ENCODE measurements around the gene WNT3A.
A peak's percentile ranks its signal among the peaks of the same experiment; 100 is the strongest.

Gene WNT3A

GRCh38 chr1:228098323-228098931 is 91.6 kb downstream of the WNT3A start:
- H3K4me3 ChIP-seq (ENCODE audit: low read depth, low read length): no peak overlapping the region
- no peak overlapping the region for H3K27ac ChIP-seq (ENCODE audit: extremely low read depth, low read depth, low read length)
- ChIA-PET POLR2A (interaction anchor here (0.9 to 4.5 kb wide), 3 partner anchors 11 to 99 kb away, joined by 3 to 21 read pairs (median 4); partner anchors contain the start of gene ARF1), CTCF (interaction anchor here (0.6 to 4.3 kb wide), 3 partner anchors 20 to 99 kb away, joined by 3 to 20 read pairs (median 3); no protein-coding TSS in a partner anchor)
- no peak for TF ChIP-seq ZNF114 (tag by site-specific recombination; IDR thresholded peaks at IDR 0.05)
- TF ChIP-seq, protein P1, sequence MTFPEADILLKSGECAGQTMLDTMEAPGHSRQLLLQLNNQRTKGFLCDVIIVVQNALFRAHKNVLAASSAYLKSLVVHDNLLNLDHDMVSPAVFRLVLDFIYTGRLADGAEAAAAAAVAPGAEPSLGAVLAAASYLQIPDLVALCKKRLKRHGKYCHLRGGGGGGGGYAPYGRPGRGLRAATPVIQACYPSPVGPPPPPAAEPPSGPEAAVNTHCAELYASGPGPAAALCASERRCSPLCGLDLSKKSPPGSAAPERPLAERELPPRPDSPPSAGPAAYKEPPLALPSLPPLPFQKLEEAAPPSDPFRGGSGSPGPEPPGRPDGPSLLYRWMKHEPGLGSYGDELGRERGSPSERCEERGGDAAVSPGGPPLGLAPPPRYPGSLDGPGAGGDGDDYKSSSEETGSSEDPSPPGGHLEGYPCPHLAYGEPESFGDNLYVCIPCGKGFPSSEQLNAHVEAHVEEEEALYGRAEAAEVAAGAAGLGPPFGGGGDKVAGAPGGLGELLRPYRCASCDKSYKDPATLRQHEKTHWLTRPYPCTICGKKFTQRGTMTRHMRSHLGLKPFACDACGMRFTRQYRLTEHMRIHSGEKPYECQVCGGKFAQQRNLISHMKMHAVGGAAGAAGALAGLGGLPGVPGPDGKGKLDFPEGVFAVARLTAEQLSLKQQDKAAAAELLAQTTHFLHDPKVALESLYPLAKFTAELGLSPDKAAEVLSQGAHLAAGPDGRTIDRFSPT (tag by site-specific recombination; IDR thresholded peaks at IDR 0.05): peak; percentile 18; the same call in 1 of the 2 replicates
- TF ChIP-seq KLF7 (tag by site-specific recombination; IDR thresholded peaks at IDR 0.05; ENCODE audit: borderline replicate concordance): 0 out of 2 replicates have a peak, but pooled peaks have one; percentile 61
- no peak for TF ChIP-seq ZNF274 (IDR thresholded peaks at IDR 0.05; ENCODE audit: low read length)
- no peak for TF ChIP-seq ZNF274 (tag by site-specific recombination; IDR thresholded peaks at IDR 0.05; ENCODE audit: borderline replicate concordance)
- no peak for TF ChIP-seq ZNF155 (tag by site-specific recombination; IDR thresholded peaks at IDR 0.05)
- TF ChIP-seq, protein P2, sequence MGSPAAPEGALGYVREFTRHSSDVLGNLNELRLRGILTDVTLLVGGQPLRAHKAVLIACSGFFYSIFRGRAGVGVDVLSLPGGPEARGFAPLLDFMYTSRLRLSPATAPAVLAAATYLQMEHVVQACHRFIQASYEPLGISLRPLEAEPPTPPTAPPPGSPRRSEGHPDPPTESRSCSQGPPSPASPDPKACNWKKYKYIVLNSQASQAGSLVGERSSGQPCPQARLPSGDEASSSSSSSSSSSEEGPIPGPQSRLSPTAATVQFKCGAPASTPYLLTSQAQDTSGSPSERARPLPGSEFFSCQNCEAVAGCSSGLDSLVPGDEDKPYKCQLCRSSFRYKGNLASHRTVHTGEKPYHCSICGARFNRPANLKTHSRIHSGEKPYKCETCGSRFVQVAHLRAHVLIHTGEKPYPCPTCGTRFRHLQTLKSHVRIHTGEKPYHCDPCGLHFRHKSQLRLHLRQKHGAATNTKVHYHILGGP (tag by site-specific recombination; IDR thresholded peaks at IDR 0.05): no peak
- TF ChIP-seq ZNF501 (tag by site-specific recombination; IDR thresholded peaks at IDR 0.05): 0 out of 2 replicates have a peak, but pooled peaks have one; percentile 29
- TF ChIP-seq ZNF175 (tag by site-specific recombination; IDR thresholded peaks at IDR 0.05): no peak
- no peak for TF ChIP-seq ZNF580 (tag by site-specific recombination; IDR thresholded peaks at IDR 0.05)
- TF ChIP-seq, protein P3, sequence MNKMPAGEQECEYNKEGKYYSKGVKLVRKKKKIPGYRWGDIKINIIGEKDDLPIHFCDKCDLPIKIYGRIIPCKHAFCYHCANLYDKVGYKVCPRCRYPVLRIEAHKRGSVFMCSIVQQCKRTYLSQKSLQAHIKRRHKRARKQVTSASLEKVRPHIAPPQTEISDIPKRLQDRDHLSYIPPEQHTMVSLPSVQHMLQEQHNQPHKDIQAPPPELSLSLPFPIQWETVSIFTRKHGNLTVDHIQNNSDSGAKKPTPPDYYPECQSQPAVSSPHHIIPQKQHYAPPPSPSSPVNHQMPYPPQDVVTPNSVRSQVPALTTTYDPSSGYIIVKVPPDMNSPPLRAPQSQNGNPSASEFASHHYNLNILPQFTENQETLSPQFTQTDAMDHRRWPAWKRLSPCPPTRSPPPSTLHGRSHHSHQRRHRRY (tag by site-specific recombination; IDR thresholded peaks at IDR 0.05): no peak
- no peak for TF ChIP-seq SETDB1 (IDR thresholded peaks at IDR 0.05; ENCODE audit: insufficient read length, low read length)
- no peak for TF ChIP-seq ZNF571 (tag by site-specific recombination; IDR thresholded peaks at IDR 0.05)
- TF ChIP-seq ZNF266 (tag by site-specific recombination; IDR thresholded peaks at IDR 0.05; ENCODE audit: low read depth): no peak
- TF ChIP-seq PATZ1 (tag by site-specific recombination; IDR thresholded peaks at IDR 0.05): 0 out of 2 replicates have a peak, but pooled peaks have one; percentile 17
- TF ChIP-seq ZNF302 (tag by site-specific recombination; IDR thresholded peaks at IDR 0.05; ENCODE audit: low read depth): no peak
- H3K9me3 ChIP-seq (ENCODE audit: control insufficient read depth, insufficient read depth, low read depth, low read length): no peaks in the 10 kb centered on the region
- H3K36me3 ChIP-seq (ENCODE audit: control insufficient read depth in 2 of 2, insufficient read depth in 1 of 2, low read length in 2 of 2): peaks cover 6 to 78% of the 10 kb centered on the region in 2 experiments; a peak in 2 of 3 replicates
- H3K4me1 ChIP-seq (ENCODE audit: control insufficient read depth, insufficient read depth, low read length): no peaks in the 10 kb centered on the region; the same call in 1 of the 2 replicates

GRCh38 chr1:228099331-228099732 is 92.5 kb downstream of the WNT3A start:
- Histone ChIP-seq H3K4me1 (ENCODE audit: control insufficient read depth, insufficient read depth, low read length) (no peaks in the 10 kb centered on the region; the same call in 1 of the 2 replicates), H3K9me3 (ENCODE audit: control insufficient read depth, insufficient read depth, low read depth, low read length) (no peaks in the 10 kb centered on the region), H3K4me3 (ENCODE audit: low read depth, low read length) (no peak overlapping the region), H3K36me3 (ENCODE audit: control insufficient read depth in 2 of 2, insufficient read depth in 1 of 2, low read length in 2 of 2) (peaks cover 6 to 71% of the 10 kb centered on the region in 2 experiments; a peak in 2 of 3 replicates), H3K27ac (ENCODE audit: extremely low read depth, low read depth, low read length) (no peak overlapping the region)
- ChIA-PET POLR2A (interaction anchor here (0.9 to 4.5 kb wide), 3 partner anchors 12 to 100 kb away, joined by 4 to 21 read pairs (median 7); partner anchors contain the start of gene ARF1), CTCF (interaction anchor here (0.7 to 4.3 kb wide), 3 partner anchors 13 to 100 kb away, joined by 3 to 20 read pairs (median 3); no protein-coding TSS in a partner anchor)
- TF ChIP-seq, protein P1 (tag by site-specific recombination; IDR thresholded peaks at IDR 0.05): peak; percentile 85
- TF ChIP-seq, protein P4, sequence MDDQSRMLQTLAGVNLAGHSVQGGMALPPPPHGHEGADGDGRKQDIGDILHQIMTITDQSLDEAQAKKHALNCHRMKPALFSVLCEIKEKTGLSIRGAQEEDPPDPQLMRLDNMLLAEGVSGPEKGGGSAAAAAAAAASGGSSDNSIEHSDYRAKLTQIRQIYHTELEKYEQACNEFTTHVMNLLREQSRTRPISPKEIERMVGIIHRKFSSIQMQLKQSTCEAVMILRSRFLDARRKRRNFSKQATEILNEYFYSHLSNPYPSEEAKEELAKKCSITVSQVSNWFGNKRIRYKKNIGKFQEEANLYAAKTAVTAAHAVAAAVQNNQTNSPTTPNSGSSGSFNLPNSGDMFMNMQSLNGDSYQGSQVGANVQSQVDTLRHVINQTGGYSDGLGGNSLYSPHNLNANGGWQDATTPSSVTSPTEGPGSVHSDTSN (CRISPR knock-in tag; IDR thresholded peaks at IDR 0.05): 0 out of 2 replicates have a peak, but pooled peaks have one; percentile 29
- no peak for TF ChIP-seq ZNF629 (tag by site-specific recombination; IDR thresholded peaks at IDR 0.05)
- TF ChIP-seq ZNF341 (tag by site-specific recombination; IDR thresholded peaks at IDR 0.05; ENCODE audit: low read depth): peak; percentile 65
- TF ChIP-seq BCL11A (tag by site-specific recombination; IDR thresholded peaks at IDR 0.05; ENCODE audit: low read depth): no peak
- 0 out of 2 replicates have a peak, but pooled peaks have one; percentile 25 for TF ChIP-seq KLF1 (tag by site-specific recombination; IDR thresholded peaks at IDR 0.05)
- TF ChIP-seq ZNF37A (tag by site-specific recombination; IDR thresholded peaks at IDR 0.05): no peak
